T-helper 1 cell treated with Interleukin-12 subunit alpha and Interleukin-12 subunit beta and Interleukin-4 antibody, amounts not matched to agents 30 ng/mL and 1 ng/mL, for 36 hours (primary cell): ENCODE results near the gene PSAPL1. TPM values are rescaled to one million over a fixed set of nuclear protein-coding genes. Genes with fewer than 3 reads are reported as not detected.

Experiments used
- intact Hi-C: fragments of 100-400 bp; cut with micrococcal nuclease; formaldehyde crosslinking; loops from one replicate; pipeline ENCODE4 v1.15.1; 2024
- total RNA-seq: library from RNA; stranded (reverse); gene quantifications from 2 replicates; pipeline ENCODE4 v1.2.3, GENCODE V29; 2022

PSAPL1 gene
- total RNA-seq, 1 donor from 2014 or later = not detected

- intact Hi-C loops = no loop called here
Observed at GRCh38 chr4:7420661-7421040, 14.1 kb downstream of the PSAPL1 start.

GRCh38 chr4:7419961-7420660 is 14.6 kb downstream of the PSAPL1 start:
- intact Hi-C loops = no loop called here

- intact Hi-C loops = no loop called here
Observed at GRCh38 chr4:7418131-7418943, 16.4 kb downstream of the PSAPL1 start.

- intact Hi-C loops = no loop called here
Observed at GRCh38 chr4:7417639-7418038, 17.1 kb downstream of the PSAPL1 start.

- intact Hi-C loops = no loop called here
Observed at GRCh38 chr4:7416745-7417432, 17.8 kb downstream of the PSAPL1 start.

GRCh38 chr4:7415927-7416686 is 18.6 kb downstream of the PSAPL1 start:
- intact Hi-C loops = no loop called here

GRCh38 chr4:7414736-7415510 is 19.8 kb downstream of the PSAPL1 start:
- intact Hi-C loops = no loop called here

GRCh38 chr4:7414046-7414445 is 20.7 kb downstream of the PSAPL1 start:
- intact Hi-C loops = no loop called here

GRCh38 chr4:7412554-7412912 is 22.2 kb downstream of the PSAPL1 start:
- intact Hi-C loops = no loop called here

- intact Hi-C loops = no loop called here
Observed at GRCh38 chr4:7411896-7412553, 22.7 kb downstream of the PSAPL1 start.

- intact Hi-C loops = no loop called here
Observed at GRCh38 chr4:7411491-7411890, 23.2 kb downstream of the PSAPL1 start.

- intact Hi-C loops = no loop called here
Observed at GRCh38 chr4:7410446-7410845, 24.3 kb downstream of the PSAPL1 start.

GRCh38 chr4:7408166-7408565 is 26.6 kb downstream of the PSAPL1 start:
- intact Hi-C loops = no loop called here

- intact Hi-C loops = no loop called here
Observed at GRCh38 chr4:7403001-7403400, 31.7 kb downstream of the PSAPL1 start.

GRCh38 chr4:7402526-7402925 is 32.2 kb downstream of the PSAPL1 start:
- intact Hi-C loops = no loop called here

- intact Hi-C loops = no loop called here
Observed at GRCh38 chr4:7400671-7401298, 33.9 kb downstream of the PSAPL1 start.

- intact Hi-C loops = no loop called here
Observed at GRCh38 chr4:7399440-7400234, 35.1 kb downstream of the PSAPL1 start.

GRCh38 chr4:7398788-7399439 is 35.8 kb downstream of the PSAPL1 start:
- intact Hi-C loops = no loop called here

- intact Hi-C loops = no loop called here
Observed at GRCh38 chr4:7398104-7398423, 36.7 kb downstream of the PSAPL1 start.
